H1 (cell line): ENCODE data around the gene FCMR. TPM values are rescaled to one million over a fixed set of nuclear protein-coding genes. Genes with fewer than 3 reads are reported as not detected.

Source experiments
- CTCF ChIA-PET: fragments of 300-600 bp; sonication (Branson Sonifier 250); formaldehyde crosslinking; loops from one replicate; lab custom pipeline; 2021; ENCODE audit not compliant: partially characterized antibody; lab: Charles Lee
- POLR2A ChIA-PET: fragments of 300-600 bp; sonication (Branson Sonifier 250); formaldehyde crosslinking; loops from one replicate; lab custom pipeline; 2021; ENCODE audit warnings: inconsistent platforms; ENCODE audit not compliant: partially characterized antibody; lab: Charles Lee
- DNase-seq, 2 experiments: peaks; one replicate each; pipeline versions ENCODE4 v3.0.0 to v3.0.0-alpha.2; 2010 to 2022; ENCODE audit warnings: low spot score in 2 of 2, low read depth in 1 of 2, mixed read lengths in 1 of 2
- FAIRE-seq: peaks from 2 replicates; lab custom pipeline; 2011; peaks lifted over from hg19 to GRCh38; lab: Jason Lieb, UNC
- H2AFZ ChIP-seq: 2 replicates; pipeline ENCODE4 v1.8.1; 2012; ENCODE audit warnings: low read length, inconsistent platforms
- H2AK5ac ChIP-seq: 2 replicates; pipeline ENCODE4 v1.6.1; 2013; ENCODE audit warnings: low read depth, low read length
- H2BK120ac ChIP-seq: replicated peaks from 2 replicates; pipeline ENCODE3; 2013; ENCODE audit warnings: low read depth, low read length, inconsistent platforms
- H2BK12ac ChIP-seq: 2 replicates; pipeline ENCODE4 v1.6.1; 2013; ENCODE audit warnings: low read depth, low read length
- H2BK15ac ChIP-seq: 2 replicates; pipeline ENCODE4 v1.6.1; 2013; ENCODE audit warnings: low read length
- H2BK20ac ChIP-seq: 2 replicates; pipeline ENCODE4 v1.6.1; 2013; ENCODE audit warnings: low read length
- H2BK5ac ChIP-seq: 2 replicates; pipeline ENCODE4 v1.6.1; 2013; ENCODE audit warnings: low read depth, low read length
- H3K14ac ChIP-seq: 2 replicates; pipeline ENCODE4 v1.6.1; 2013; ENCODE audit warnings: inconsistent platforms; ENCODE audit not compliant: insufficient read length
- H3K18ac ChIP-seq: 2 replicates; pipeline ENCODE4 v1.6.1; 2013; ENCODE audit warnings: low read length; ENCODE audit errors: extremely low read depth
- H3K23ac ChIP-seq: 2 replicates; pipeline ENCODE4 v1.6.1; 2013; ENCODE audit warnings: inconsistent platforms; ENCODE audit not compliant: insufficient read length
- H3K23me2 ChIP-seq: 2 replicates; pipeline ENCODE4 v1.6.1; 2013; ENCODE audit warnings: low read depth, low read length
- H3K27ac ChIP-seq: 2 replicates; pipeline ENCODE4 v1.6.1; 2011; ENCODE audit warnings: low read depth, low read length, inconsistent platforms
- H3K27me3 ChIP-seq, 4 experiments: replicated peaks in 1 of 4; 1 replicate in 1 of 4; 2 replicates in 3 of 4; pipeline versions ENCODE4 v1.6.1 to v1.8.1; 2011 to 2013; ENCODE audit warnings: low read length in 3 of 4, mild to moderate bottlenecking in 3 of 4, inconsistent platforms in 2 of 4, mixed read lengths in 2 of 4, moderate library complexity in 1 of 4; ENCODE audit not compliant: control insufficient read depth in 3 of 4, insufficient read depth in 3 of 4; ENCODE audit errors: extremely low read depth in 1 of 4
- H3K36me3 ChIP-seq, 4 experiments: 2 replicates each; pipeline versions ENCODE4 v1.6.1 to v1.8.1; 2011 to 2013; ENCODE audit warnings: mild to moderate bottlenecking in 4 of 4, low read length in 3 of 4, moderate library complexity in 2 of 4, control low read depth in 1 of 4, inconsistent platforms in 1 of 4; ENCODE audit not compliant: insufficient read depth in 4 of 4, control insufficient read depth in 2 of 4
- H3K4ac ChIP-seq: replicated peaks from 2 replicates; pipeline ENCODE3; 2013; ENCODE audit warnings: low read length, low read depth, mixed read lengths, inconsistent platforms; ENCODE audit not compliant: insufficient read length
- H3K4me1 ChIP-seq, 4 experiments: replicated peaks in 1 of 4; 1 replicate in 1 of 4; 2 replicates in 3 of 4; pipeline versions ENCODE4 v1.6.1 to v1.8.1; 2011 to 2013; ENCODE audit warnings: low read length in 3 of 4, inconsistent platforms in 2 of 4, mixed read lengths in 1 of 4; ENCODE audit not compliant: insufficient read depth in 4 of 4, control insufficient read depth in 3 of 4
- H3K4me2 ChIP-seq, 2 experiments: 2 replicates each; pipeline versions ENCODE4 v1.6.1 to v1.8.1; 2011 to 2013; ENCODE audit warnings: low read depth in 2 of 2, low read length in 2 of 2, control low read depth in 1 of 2, inconsistent platforms in 1 of 2, mild to moderate bottlenecking in 1 of 2; ENCODE audit not compliant: insufficient read depth in 1 of 2
- H3K4me3 ChIP-seq, 4 experiments: fragments of 200-600, 300-600 bp in 1 of 4; sonication (generic), shearing (Covaris generic), sonication (Bioruptor Twin) in 1 of 4; 2 replicates each; pipeline versions ENCODE4 v1.5.1 to v1.8.1; 2011 to 2016; ENCODE audit warnings: low read length in 4 of 4, low read depth in 3 of 4, control low read depth in 2 of 4, inconsistent platforms in 2 of 4, mild to moderate bottlenecking in 2 of 4, mixed read lengths in 1 of 4, moderate library complexity in 1 of 4; ENCODE audit not compliant: insufficient read depth in 2 of 4; ENCODE audit errors: extremely low read depth in 1 of 4
- H3K56ac ChIP-seq: replicated peaks from 2 replicates; pipeline ENCODE3; 2013; ENCODE audit warnings: low read depth, mild to moderate bottlenecking, mixed read lengths, low read length, inconsistent platforms; ENCODE audit not compliant: insufficient read length
- H3K79me1 ChIP-seq: 2 replicates; pipeline ENCODE4 v1.6.1; 2013; ENCODE audit warnings: low read depth, low read length, control low read depth
- H3K79me2 ChIP-seq, 2 experiments: 2 replicates each; pipeline versions ENCODE4 v1.6.1 to v1.8.1; 2012 to 2013; ENCODE audit warnings: low read length in 2 of 2, mild to moderate bottlenecking in 2 of 2, inconsistent platforms in 1 of 2; ENCODE audit not compliant: insufficient read depth in 2 of 2, control insufficient read depth in 1 of 2
- H3K9ac ChIP-seq, 4 experiments: replicated peaks in 1 of 4; 1 replicate in 1 of 4; 2 replicates in 3 of 4; pipeline versions ENCODE4 v1.6.1 to v1.8.1; 2011 to 2013; ENCODE audit warnings: low read depth in 3 of 4, low read length in 3 of 4, control low read depth in 2 of 4, mild to moderate bottlenecking in 2 of 4, moderate library complexity in 2 of 4, inconsistent platforms in 1 of 4; ENCODE audit errors: extremely low read depth in 1 of 4
- H3K9me3 ChIP-seq, 2 experiments: 2 replicates each; pipeline versions ENCODE4 v1.6.1 to v1.8.1; 2012 to 2013; ENCODE audit warnings: mild to moderate bottlenecking in 2 of 2, moderate library complexity in 2 of 2, control low read depth in 1 of 2, inconsistent platforms in 1 of 2, low read depth in 1 of 2, low read length in 1 of 2, mixed read lengths in 1 of 2; ENCODE audit not compliant: insufficient read depth in 2 of 2
- H4K20me1 ChIP-seq, 2 experiments: replicated peaks in 1 of 2; 2 replicates each; pipeline versions ENCODE3 to v1.8.1; 2011 to 2013; ENCODE audit warnings: inconsistent platforms in 2 of 2, low read length in 2 of 2, mild to moderate bottlenecking in 1 of 2; ENCODE audit not compliant: insufficient read depth in 2 of 2, control insufficient read depth in 1 of 2
- H4K5ac ChIP-seq: 2 replicates; pipeline ENCODE4 v1.6.1; 2013; ENCODE audit warnings: low read length, low read depth, mixed read lengths, inconsistent platforms; ENCODE audit not compliant: insufficient read length
- H4K8ac ChIP-seq: 2 replicates; pipeline ENCODE4 v1.8.0; 2013; ENCODE audit warnings: mild to moderate bottlenecking, moderate library complexity, low read length, inconsistent platforms; ENCODE audit not compliant: insufficient read depth; ENCODE audit errors: extremely low read depth
- H4K91ac ChIP-seq: replicated peaks from 2 replicates; pipeline ENCODE3; 2013; ENCODE audit warnings: low read length, mixed read lengths, inconsistent platforms; ENCODE audit not compliant: insufficient read length
- BRCA1 ChIP-seq: IDR thresholded peaks from 2 replicates; pipeline ENCODE4 v1.6.1; 2012; ENCODE audit warnings: low read depth, low read length, improper control_type of control experiment
- POLR2AphosphoS5 ChIP-seq: IDR thresholded peaks from 2 replicates; pipeline ENCODE4 v1.6.1; 2011; ENCODE audit warnings: low read depth, low read length
- SIX5 ChIP-seq: IDR thresholded peaks from 2 replicates; pipeline ENCODE4 v1.6.1; 2011; ENCODE audit warnings: mild to moderate bottlenecking, low read depth, low read length
- SP2 ChIP-seq: IDR thresholded peaks from 2 replicates; pipeline ENCODE4 v1.6.1; 2012; ENCODE audit warnings: mild to moderate bottlenecking, low read length, inconsistent platforms
- TBP ChIP-seq: IDR thresholded peaks from 2 replicates; pipeline ENCODE4 v1.6.1; 2011; ENCODE audit warnings: low read depth, low read length, improper control_type of control experiment
- WGBS, 2 experiments: shearing (Covaris generic) in 1 of 2; methylation state at CpG; one replicate each; pipeline versions ENCODE4 v1.1.6 to v1.1.7; 2013 to 2015; ENCODE audit warnings: low lambda C conversion rate in 2 of 2, mixed read lengths in 2 of 2, inconsistent platforms in 1 of 2, low coverage in 1 of 2, missing lambda C conversion rate in 1 of 2; ENCODE audit not compliant: insufficient replicate concordance in 2 of 2, insufficient coverage in 1 of 2, insufficient read length in 1 of 2; ENCODE audit errors: extremely low coverage in 1 of 2, missing lambda C conversion rate in 1 of 2; 5-methylcytosine and 5-hydroxymethylcytosine counted together
- polyA plus RNA-seq, 7 experiments: library from polyadenylated mRNA; depleted of rRNA in 3 of 7; stranded (reverse) in 5 of 7; unstranded in 2 of 7; fragments of >200 nt in 5 of 7; fragments of 200-250 nt in 2 of 7; gene quantifications; 1 replicate in 5 of 7; 2 replicates in 1 of 7; 4 replicates in 1 of 7; pipeline versions ENCODE4 v1.2.1 to v1.2.3, GENCODE V29; 2011 to 2013; ENCODE audit warnings: missing spikeins in 2 of 7, mixed read lengths in 2 of 7
- total RNA-seq: library from RNA; stranded (reverse); fragmentation: NEBNext Ultra II Directional; extraction: Animal tissue kit (Norgen Biotek cat#: 25700); gene quantifications from 2 replicates; pipeline ENCODE4 v1.2.1, GENCODE V29; 2021

The FCMR gene
- total and polyA plus RNA-seq, 2 of the 8 experiments (the other 6 are each of a cell fraction or from before 2014, with no cell fraction given): 0.53 TPM; not detected in 1

- Histone ChIP-seq H3K27me3 (no peaks in the 10 kb centered on the region), H3K18ac (no peak overlapping the region), H3K56ac (no peak overlapping the region), H2BK120ac (no peak overlapping the region), H2BK15ac (no peak overlapping the region), H3K9me3 (no peaks in the 10 kb centered on the region)
- no peak for TF ChIP-seq SP2
- no peak for TF ChIP-seq SIX5
- TF ChIP-seq BRCA1: no peak
- TF ChIP-seq POLR2AphosphoS5: no peak
- no peak for TF ChIP-seq TBP
- TF ChIP-seq, all 59 proteins: peak for 0
- no peak overlapping the region for H2AFZ ChIP-seq
- no peak overlapping the region for H2BK5ac ChIP-seq
- no peak overlapping the region for H2BK12ac ChIP-seq
- POLR2A ChIA-PET: no interaction called here
- H3K23ac ChIP-seq: no peak overlapping the region
- H3K79me2 ChIP-seq: no peaks in the 10 kb centered on the region
- H2BK20ac ChIP-seq: no peak overlapping the region
- H4K5ac ChIP-seq: no peak overlapping the region
- no peaks in the 10 kb centered on the region for H3K4me1 ChIP-seq
- H3K23me2 ChIP-seq: no peaks in the 10 kb centered on the region
- DNase-seq (no peak), FAIRE-seq (no peak)
- H3K27ac ChIP-seq: no peak overlapping the region
- H3K14ac ChIP-seq: no peak overlapping the region
- H3K9ac ChIP-seq: no peak overlapping the region
- CTCF ChIA-PET: interaction anchor here (1.2 to 7.7 kb wide), 9 partner anchors 8 to 122 kb away, joined by 3 to 60 read pairs (median 6); no protein-coding TSS in a partner anchor
- no peak overlapping the region for H3K4ac ChIP-seq
- no peak overlapping the region for H4K91ac ChIP-seq
- no peaks in the 10 kb centered on the region for H4K20me1 ChIP-seq
- no peaks in the 10 kb centered on the region for H3K36me3 ChIP-seq
- 90% methylated on average over 4 of the region's 4 CpGs; no CpG with 5 or more reads in 1 of the 2 experiments for WGBS, 2 experiments
- no peak overlapping the region for H4K8ac ChIP-seq
- no peaks in the 10 kb centered on the region for H3K79me1 ChIP-seq
- no peak overlapping the region for H3K4me3 ChIP-seq
- no peak overlapping the region for H3K4me2 ChIP-seq
- no peak overlapping the region for H2AK5ac ChIP-seq
These were observed 61.6 kb downstream of the FCMR start for GRCh38 chr1:206860165-206860564.
